ENCODE data around the gene BMPR1B.
"Not testable (repeated sequence)": the region's sequence is repeated elsewhere in the genome, so short reads cannot be mapped to it uniquely, and the experiment has no call there.

Gene BMPR1B

DNA sequence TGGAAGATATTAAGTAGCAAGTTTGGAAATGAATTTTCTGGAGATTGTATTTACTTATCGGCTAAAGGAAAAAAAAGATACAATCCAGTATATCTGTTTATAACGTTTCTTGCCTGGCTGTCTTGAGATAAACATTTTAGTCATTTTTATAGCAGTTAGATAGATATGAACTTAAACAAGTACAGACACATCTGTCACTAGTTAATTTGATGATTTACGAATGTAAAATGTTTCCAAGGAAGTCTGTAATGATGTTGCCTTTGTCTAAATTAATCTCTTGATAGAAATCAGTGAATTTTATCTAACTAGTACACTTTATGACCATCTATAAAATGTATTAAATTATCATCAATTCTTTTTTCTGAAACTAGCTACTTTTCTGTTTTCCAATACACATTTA is 5.7 kb downstream of the BMPR1B start:
- no peak for FAIRE-seq

DNA sequence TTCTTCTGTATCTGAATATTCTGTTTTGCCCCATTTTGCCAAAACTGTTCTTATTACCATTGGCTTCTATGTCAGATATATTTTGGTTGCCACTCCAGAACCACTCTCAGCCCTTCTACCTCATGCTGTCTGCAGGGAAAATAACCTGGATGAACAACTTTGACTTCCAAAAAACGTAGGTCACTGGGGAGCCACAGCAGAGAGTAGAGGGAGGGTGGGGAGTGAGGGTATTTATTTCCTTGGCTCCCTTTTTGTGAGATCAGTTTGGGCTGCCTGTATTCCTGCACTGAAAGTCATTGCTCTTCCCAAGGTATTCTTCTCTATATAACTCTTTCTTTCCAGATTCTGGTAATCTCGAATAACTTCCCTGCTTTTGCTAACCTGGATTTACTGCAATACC is 6.3 kb downstream of the BMPR1B start:
- no peak for FAIRE-seq

DNA sequence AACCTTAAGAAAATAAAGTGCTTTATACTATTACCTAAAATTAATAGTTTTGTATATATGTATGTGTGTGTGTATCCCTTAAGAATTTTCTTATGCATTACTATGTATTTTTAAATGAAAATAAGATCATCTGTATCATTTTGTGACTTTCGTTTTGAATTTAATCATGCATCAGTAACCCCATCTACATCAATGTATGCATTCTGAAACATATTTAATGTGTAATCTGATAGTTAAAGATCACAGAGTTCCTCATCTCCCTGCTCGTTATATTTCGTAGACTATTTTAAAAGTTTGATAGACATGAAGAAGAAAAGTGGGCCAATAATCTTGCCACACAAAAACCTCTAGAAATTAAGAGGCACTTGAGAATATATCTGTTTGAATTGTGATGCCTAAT is 7.4 kb downstream of the BMPR1B start:
- FAIRE-seq, result no peak

DNA sequence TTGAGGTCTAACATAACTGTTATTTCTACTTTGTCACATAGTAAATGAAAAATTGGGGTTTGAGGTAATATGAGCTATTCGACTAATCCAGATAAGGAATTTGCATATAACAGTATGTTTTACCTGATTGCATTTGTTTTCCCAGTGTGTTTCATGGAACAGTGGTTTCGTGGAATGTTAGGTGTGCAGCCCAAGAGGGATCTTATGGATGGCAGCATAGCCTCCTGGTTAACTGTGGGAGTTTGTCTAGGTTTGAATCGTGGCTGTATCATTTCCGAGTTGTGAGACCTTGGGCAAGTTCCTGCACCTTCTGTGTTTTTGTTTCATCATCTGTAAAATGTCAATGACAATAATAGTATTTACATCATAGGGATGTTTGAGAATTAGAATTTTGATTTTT is 7.9 kb downstream of the BMPR1B start:
- FAIRE-seq, result no peak

DNA sequence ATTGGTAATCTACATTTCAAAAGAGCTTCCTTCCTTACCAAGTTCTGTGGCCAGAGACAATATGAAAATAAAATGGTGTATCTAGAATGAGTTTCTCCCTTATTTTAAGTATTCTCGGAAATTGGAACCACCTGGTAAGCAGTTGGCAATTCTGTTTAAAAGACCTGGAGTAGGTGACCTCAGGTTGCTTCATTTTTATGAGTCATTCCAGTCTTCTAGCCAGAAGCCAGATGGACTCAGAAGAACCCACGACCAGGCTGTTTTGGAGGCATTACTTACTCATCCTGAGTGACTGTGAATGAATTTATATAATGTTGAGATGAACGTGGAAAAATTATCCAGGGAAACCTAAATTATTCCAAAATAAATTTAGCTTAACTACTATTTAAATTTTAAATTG is 9.1 kb downstream of the BMPR1B start:
- FAIRE-seq, result no peak

DNA sequence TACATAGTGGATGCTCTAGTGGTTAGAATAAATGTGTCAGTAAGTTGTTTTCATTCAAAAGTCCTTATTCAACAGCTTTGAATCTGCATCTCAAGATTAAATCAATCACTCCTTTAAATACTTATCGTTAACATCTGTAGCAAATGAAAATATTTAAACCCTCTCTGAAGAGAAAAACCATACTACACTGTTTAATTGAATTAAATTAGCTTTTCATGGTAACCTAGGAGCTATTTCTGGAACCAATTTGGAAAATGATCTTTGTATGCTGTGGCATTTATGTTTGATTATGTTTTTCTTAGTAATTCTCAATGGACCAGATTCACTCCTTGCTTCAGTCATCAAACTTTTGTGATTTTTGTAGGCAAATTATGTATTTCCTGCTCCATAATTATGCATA is 9.7 kb downstream of the BMPR1B start:
- FAIRE-seq, result no peak

DNA sequence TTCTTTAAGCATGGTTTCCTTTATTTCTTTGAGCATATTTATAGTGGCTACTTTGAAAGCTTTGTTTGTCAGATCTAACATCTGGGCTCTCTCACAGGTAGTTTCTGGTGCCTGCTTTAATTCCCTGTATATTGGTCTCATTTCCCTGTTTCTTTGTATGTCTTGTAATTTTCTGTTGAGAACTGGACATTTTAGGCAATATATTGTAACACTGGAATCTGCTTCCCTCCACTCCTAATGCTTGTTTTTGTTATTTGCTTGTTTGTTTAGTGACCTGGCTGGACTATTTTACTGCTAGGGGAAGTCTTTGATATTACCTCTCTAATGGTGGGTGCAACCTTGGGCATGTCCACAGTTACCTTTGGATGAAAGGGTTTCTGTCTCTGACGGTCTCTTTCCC is 25.0 kb downstream of the BMPR1B start:
- FAIRE-seq, result no peak

DNA sequence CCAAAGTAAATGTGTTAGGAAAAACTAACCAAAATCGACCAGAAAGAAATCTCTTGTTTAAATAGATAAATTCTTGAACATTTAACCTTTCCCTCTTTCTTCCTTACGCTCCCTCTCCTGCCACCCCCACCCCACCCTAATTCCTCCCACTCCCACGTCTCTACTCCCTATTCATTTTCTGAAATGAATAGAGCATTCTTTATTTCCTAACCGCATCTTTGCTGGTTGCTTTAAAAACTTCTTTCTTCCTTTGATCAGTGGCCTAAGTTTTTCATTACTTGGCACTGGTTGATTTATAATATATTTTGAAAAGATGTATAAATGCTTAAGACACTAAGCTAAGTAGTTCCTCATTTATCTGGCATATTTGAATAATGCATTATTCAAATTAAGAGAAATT is 33.9 kb downstream of the BMPR1B start:
- no peak for FAIRE-seq

DNA sequence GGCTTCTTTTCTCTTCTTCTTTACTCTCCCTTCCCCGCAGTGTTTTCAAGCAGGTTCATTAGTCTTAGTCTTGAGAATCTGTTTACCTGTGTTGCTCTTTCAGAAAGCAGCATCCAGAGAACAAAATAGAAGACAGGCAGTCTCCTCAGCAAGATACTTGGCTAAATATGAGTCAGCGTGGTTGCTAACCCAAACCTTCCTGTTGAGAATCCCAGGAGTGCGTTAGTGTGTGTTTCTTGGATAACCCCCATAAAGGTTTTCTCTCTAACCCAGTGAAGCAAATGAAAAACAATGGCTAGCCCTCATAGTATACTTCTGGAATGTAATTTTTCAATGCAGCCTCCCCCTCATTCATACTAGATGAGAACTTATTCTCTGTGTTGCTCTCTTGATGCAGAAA is 41.1 kb downstream of the BMPR1B start:
- no peak for FAIRE-seq

DNA sequence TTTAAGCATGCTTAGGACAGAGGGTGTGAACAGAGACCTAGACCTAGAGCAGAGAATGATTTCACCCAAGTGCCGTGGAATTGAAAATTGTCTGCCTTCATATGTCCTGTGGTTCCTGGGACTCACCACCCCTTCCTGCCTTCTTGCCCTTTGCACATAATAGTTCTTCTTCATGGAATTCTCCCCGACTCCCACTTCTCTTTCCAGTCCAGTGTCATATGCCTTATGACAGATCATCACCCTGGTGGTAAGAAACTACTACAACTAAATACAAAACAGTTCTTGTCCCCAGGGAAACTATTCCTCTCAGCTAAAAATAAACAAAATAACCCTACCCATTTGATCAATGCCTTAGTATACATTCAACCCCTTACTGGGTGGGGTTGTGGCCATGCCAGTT is 43.3 kb downstream of the BMPR1B start:
- no peak for FAIRE-seq

DNA sequence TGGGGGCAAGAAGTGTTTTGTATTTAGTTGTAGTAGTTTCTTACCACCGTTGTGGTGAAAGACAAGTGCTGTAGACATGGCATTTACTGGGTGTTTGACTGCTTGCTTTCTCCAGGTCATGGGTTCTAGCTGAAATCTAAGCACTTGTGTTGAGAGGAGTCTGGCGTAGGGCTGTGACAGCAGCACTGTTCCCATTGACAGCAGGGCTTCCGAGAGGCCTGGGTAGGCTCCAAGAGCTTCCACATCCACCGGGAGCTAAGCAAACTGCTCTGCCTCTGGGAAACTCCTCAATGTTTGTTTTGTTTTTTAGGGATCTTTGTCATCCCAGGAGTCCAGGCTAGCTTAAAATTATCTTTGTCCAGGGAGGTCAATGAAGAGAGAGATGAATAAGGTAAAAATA is 44.3 kb downstream of the BMPR1B start:
- no peak for FAIRE-seq

DNA sequence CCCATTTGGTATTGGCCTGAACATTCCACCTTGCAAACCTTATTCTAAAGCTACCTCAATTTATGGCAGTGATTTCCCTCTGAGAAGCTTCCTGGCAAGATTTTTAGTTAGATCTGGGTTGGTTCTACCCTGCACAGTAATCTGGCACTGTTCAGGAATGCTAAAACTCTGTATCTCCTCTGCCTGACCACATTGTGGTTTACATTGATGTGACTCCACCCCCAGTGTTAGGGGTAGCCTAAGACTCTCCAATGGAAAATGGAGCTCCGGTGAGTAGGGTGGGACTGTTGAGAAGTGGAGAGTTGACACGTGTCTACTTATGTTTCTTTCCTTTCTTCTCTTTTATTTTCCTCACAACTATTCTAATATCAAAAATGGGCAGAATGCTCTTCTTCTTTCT is 45.4 kb downstream of the BMPR1B start:
- no peak for FAIRE-seq

DNA sequence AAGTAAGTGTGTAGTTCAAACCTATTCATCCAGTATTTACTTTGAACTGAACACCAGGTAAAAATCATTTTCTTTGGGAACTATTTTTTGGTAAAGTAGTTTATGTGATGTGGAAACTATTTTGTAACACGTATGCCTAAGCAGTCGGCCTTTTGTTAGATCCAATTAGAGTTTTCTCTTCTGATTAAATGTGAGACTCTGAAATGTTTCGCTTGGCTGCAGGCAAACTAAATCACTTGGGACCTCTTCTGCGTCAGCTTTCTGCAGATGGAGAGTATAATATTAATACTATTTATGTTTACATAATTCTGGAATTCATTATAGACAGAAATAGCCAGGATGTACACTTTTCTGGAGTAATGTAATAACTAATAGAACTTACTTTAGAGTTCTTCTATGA is 46.9 kb downstream of the BMPR1B start:
- FAIRE-seq, result no peak

DNA sequence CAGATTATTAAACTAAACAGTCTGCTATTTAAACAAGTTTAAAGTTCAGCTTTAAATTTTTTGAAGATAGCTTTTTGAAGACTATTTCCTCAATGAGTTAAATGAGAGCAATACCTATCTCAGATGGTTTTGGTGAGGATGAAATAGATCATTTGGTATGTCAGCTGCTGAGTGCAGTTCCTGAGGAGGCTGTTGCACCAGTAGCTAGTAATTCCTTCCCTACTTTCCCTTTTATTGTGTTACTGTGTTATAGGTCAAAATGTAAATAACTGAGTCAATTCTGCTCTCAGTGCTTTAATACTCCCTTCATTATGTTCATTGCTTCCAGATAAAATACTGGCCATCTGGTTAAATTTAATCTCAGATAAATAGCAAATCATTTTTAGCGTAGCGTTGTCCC is 48.6 kb downstream of the BMPR1B start:
- FAIRE-seq, result no peak

DNA sequence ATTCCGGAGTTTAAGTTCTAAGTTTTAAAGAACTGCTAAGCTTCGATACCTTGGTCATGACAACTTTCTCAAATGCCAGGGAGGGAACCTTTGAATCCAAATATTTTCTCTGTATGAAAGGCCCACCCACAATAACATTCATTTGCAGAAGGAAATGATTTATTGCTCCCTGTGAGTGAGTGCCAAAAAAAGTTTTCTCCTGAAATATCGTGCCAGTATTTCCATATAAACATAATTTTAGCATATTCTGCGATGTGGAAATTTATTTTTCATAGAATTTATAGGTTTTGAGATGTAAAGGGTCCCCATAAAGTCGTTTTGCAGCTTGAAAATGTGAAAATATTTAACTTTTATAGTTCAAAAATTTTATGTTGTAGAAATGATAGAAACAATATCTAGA is 53.9 kb downstream of the BMPR1B start:
- FAIRE-seq, result no peak

DNA sequence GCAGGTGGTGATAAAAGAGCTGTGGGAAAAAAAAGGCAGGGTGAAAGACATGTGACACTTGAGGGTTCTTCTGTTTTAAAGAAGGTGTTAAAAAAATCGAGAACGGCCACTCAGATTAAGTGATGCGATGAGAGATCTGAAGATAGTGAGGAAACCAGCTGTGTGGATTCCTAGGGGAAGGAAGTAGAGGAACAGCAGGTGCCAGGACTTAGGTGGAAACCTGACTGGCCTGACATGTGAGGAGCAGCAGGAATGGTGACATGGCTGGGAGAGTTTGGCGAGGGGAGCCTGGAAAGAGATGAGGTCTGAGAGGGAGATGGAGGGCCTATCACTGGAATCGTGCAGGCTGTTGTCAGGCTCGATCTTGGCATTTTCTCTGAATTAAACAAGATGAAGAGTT is 55.5 kb downstream of the BMPR1B start:
- no peak for FAIRE-seq

DNA sequence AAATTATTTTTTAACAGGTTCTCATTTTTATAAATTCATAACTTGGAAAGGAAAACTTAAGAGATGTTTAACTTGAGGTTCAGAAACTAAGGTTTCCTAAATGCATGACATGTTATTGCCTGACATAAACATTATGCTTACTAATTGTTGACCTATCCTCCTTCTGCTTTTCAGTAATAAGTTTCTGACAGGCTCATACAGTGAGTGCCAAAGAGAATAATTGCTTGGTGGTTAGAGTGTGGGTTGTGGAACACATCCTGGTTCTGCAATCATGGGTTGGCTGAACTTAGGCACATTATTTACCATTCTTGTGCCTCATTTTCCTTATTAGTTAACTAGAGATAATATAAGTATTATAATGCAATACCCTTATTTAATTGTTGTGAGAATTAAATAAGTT is 56.5 kb downstream of the BMPR1B start:
- no peak for FAIRE-seq

DNA sequence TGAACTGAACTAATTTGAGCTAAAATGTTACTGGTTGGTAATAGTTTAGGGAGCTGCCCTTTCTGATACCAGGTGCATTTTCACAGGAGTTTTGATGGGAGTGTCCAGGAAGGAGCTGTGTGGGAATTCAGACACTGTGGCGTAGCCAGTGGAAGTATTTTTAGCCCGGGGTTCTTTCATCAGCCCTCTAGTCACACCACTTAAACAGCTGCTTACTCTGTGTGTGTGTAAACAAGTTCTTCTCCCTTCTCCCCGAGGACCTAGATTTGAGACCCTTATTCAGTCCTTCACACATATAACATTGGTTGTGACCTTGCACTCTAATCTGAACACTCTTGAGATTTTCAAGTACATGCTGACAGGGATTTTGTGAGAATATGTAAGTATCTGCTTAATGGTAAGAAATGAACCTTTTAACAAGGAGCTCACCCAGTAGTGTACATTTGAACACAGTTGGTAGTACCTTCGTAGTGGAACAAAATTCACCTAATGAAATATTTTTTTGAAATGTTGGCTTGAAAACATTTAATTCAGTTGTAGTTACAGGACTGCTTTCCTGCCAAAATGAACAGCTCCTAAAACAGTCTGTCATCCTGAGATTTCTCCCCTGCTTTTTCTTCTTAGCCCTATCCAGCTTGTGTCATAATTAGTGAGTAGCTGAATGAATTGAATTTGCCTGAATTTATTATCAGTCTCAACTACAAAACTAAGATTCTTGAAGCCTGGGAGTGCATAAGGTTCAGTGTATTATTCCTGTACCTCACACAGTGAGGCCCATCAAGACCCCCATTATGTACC is 61.8 kb downstream of the BMPR1B start:
- FAIRE-seq, result no peak

DNA sequence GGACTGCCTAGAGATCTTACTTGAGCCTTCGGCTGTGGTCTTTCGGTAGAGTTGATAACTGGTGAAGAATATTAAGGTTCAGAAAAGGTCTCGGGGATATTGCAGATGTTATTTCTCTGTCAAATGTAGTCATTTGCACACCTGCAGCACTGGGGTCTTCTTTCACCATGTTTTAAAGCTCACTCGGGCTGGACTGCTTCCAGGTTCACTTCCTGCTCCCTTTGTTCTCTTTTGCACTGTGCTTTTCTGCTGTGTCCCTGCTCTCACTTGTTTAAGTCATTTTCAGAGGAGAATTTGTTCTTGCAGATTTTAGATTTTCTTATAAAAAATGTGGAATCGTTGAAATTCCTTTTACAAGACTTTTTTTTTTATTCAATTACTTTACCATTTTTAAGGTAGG is 68.5 kb downstream of the BMPR1B start:
- no peak for FAIRE-seq

DNA sequence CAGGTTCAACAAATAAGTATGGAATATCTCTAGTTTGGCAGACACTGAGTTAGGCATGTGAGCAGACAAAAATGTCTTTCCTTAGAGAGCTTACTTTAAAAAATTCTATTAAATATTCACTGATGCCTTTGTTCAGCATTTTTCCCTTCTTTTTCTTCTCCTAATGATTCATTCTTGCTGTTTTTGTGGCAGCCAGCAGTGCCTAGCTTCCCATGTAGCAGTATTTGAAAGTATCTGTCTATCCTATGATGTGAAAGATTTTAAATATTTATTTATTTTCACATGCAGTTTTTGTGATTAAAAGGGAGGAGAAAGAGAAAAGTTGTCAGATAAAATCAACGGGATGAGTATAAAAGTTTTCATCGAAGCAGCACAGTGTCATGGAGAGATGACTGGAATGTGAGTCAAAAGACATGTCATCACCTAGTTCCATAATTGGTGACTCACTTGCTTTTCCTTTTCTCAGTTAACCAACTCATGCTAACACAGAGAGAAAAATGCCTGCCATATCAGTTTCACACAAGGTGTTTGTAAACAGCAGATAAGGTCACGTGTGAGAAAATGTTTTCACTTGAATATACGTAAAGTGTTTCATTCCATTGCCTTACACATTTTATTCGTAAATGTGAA is 69.8 kb downstream of the BMPR1B start:
- no peak for FAIRE-seq

DNA sequence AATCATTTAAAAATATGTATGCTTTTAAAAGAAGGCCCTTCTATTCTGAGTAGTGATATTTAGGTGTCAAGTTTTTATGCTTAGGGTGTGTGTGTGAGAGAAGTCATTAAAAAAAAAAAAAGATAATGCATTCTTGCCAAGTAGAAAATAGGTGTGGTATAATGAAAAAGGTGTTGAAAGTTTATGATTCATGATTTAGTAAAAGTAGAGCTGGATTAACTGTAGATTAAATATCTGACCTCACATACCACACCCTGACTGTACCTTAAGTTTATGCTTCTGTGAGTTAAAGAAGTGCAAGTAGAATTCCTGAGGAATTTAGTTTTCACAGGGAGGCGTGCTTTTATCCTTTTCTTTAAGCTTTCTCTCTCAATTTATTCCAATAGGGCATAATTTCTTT is 71.1 kb downstream of the BMPR1B start:
- no peak for FAIRE-seq

DNA sequence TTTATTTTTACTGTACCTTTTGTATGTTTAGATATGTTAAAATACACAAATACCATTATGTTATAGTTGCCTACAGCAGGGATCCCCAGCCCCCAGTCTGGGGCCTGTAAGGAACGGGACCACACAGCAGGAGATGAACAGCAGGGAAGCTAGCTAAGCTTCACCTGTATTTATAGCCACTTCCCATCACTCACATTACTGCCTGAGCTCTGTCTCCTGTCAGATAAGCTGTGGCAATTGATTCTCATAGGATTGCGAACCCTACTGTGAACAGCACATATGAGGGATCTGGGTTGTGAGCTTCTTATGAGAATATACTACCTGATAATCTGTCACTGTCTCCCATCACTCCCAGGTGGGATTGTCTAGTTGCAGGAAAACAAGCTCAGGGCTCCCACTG is 73.9 kb downstream of the BMPR1B start:
- FAIRE-seq, result no peak

DNA sequence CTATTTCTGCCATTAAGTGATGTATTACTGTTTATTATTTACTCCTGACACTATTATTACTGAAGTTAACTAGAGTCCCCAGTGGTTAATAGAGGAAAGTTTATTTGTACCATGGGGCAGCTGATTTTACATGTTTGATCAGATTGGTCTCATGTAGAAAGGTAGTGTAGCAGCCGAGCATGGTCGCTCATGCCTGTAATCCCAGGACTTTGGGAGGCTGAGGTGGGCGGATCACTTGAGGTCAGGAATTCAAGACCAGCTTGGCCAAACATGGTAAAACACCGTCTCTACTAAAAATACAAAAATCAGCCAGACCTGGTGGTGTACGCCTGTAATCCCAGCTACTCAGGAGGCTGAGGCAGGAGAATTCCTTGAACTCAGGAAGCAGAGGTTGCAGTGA is 74.6 kb downstream of the BMPR1B start:
- FAIRE-seq, result not testable (repeated sequence)

DNA sequence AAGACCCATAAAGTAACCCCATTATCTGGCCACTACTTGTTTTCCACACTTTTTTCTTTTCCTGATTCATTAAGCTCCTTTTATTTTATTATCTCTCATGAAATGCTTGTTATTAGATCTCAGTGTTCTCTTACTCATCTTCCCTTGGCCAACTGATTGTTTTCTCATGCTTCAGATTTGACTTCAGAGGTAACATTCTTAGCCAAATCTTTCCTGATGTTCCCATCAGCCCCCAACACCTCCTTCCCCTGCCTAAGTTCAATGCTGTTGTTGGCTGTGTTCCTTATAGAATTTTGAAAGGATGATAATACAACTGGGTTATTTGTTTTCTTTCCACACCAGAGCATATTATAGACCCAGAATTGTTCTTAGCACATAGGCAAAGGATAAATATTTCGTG is 75.6 kb downstream of the BMPR1B start:
- FAIRE-seq, result no peak

DNA sequence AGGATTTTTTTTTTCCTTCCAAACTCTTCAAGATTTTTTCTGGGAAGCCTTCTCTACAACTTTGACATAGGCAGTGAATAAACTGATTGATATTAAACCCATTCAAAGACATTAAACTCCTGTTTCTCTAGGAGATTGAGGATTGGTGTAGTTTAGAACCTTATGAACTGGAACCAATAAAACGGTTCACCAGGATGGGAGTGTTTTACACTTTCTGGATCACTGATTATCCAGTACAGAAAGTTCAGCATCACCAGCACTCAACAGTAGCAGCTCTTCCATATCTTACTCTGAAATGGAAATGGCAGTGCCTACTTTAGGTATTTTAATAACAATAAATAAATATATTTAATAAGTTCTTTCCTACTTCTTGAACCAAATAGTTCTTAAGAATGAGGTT is 76.7 kb downstream of the BMPR1B start:
- FAIRE-seq, result no peak
